ENCODE data around the gene C18orf63. TPM values are rescaled to one million over a fixed set of nuclear protein-coding genes. Genes with fewer than 3 reads are reported as not detected.
A peak's percentile ranks its signal among the peaks of the same experiment; 100 is the strongest.
"Not testable (repeated sequence)": the region's sequence is repeated elsewhere in the genome, so short reads cannot be mapped to it uniquely, and the experiment has no call there.

Gene C18orf63
- polyA plus RNA-seq, 3 donors, result 0.24 to 0.35 (median 0.28) TPM

GRCh38 chr18:74316257-74317170 lies 875 bp downstream of the C18orf63 start:
- no peak for DNase-seq (ENCODE audit: low read depth in 3 of 3, low spot score in 2 of 3)

GRCh38 chr18:74326231-74326630 lies 10.6 kb downstream of the C18orf63 start:
- DNase-seq (ENCODE audit: low read depth in 3 of 3, low spot score in 2 of 3), result no peak

GRCh38 chr18:74326791-74327190 lies 11.2 kb downstream of the C18orf63 start:
- not testable (repeated sequence) for DNase-seq (ENCODE audit: low read depth in 3 of 3, low spot score in 2 of 3)

- DNase-seq (ENCODE audit: low read depth in 3 of 3, low spot score in 2 of 3), result no peak
These were observed 12.6 kb downstream of the C18orf63 start for GRCh38 chr18:74328206-74328605.

- no peak for DNase-seq (ENCODE audit: low read depth in 3 of 3, low spot score in 2 of 3)
These were observed 14.1 kb downstream of the C18orf63 start for GRCh38 chr18:74329688-74330205.

- no peak for DNase-seq (ENCODE audit: low read depth in 3 of 3, low spot score in 2 of 3)
These were observed 15.8 kb downstream of the C18orf63 start for GRCh38 chr18:74331404-74331803.

- no peak for DNase-seq (ENCODE audit: low read depth in 3 of 3, low spot score in 2 of 3)
These were observed 17.5 kb downstream of the C18orf63 start for GRCh38 chr18:74333091-74333490.

GRCh38 chr18:74334242-74334893 lies 18.7 kb downstream of the C18orf63 start:
- no peak for DNase-seq (ENCODE audit: low read depth in 3 of 3, low spot score in 2 of 3)

GRCh38 chr18:74336656-74337055 lies 21.0 kb downstream of the C18orf63 start:
- DNase-seq (ENCODE audit: low read depth in 3 of 3, low spot score in 2 of 3), result no peak

- DNase-seq (ENCODE audit: low read depth in 3 of 3, low spot score in 2 of 3), result no peak
These were observed 21.7 kb downstream of the C18orf63 start for GRCh38 chr18:74337155-74337911.

- no peak for DNase-seq (ENCODE audit: low read depth in 3 of 3, low spot score in 2 of 3)
These were observed 22.3 kb downstream of the C18orf63 start for GRCh38 chr18:74337912-74338309.

GRCh38 chr18:74342416-74343043 lies 26.9 kb downstream of the C18orf63 start:
- DNase-seq (ENCODE audit: low read depth in 3 of 3, low spot score in 2 of 3), result peak; percentile 12 to 52 (median 51)

GRCh38 chr18:74346206-74346605 lies 30.6 kb downstream of the C18orf63 start:
- DNase-seq (ENCODE audit: low read depth in 3 of 3, low spot score in 2 of 3), result no peak

GRCh38 chr18:74348581-74348980 lies 32.9 kb downstream of the C18orf63 start:
- DNase-seq (ENCODE audit: low read depth in 3 of 3, low spot score in 2 of 3), result no peak

- no peak for DNase-seq (ENCODE audit: low read depth in 3 of 3, low spot score in 2 of 3)
These were observed 35.7 kb downstream of the C18orf63 start for GRCh38 chr18:74351354-74351753.

- peak; percentile 31 to 40 (median 36) for DNase-seq (ENCODE audit: low read depth in 3 of 3, low spot score in 2 of 3)
These were observed 37.6 kb downstream of the C18orf63 start for GRCh38 chr18:74353169-74353775.

GRCh38 chr18:74356959-74357358 lies 41.3 kb downstream of the C18orf63 start:
- no peak for DNase-seq (ENCODE audit: low read depth in 3 of 3, low spot score in 2 of 3)

GRCh38 chr18:74360852-74361655 lies 45.4 kb downstream of the C18orf63 start:
- DNase-seq (ENCODE audit: low read depth in 3 of 3, low spot score in 2 of 3), result no peak

GRCh38 chr18:74367905-74368304 lies 52.3 kb downstream of the C18orf63 start:
- DNase-seq (ENCODE audit: low read depth in 3 of 3, low spot score in 2 of 3), result no peak

Measured in right renal cortex interstitium (tissue), 3 donors.